Neural progenitor cell (in vitro differentiated cells): ENCODE measurements around the gene MOV10L1.

ENCODE experiments used
- EZH2 ChIP-seq: fragments of 200-600 bp; sonication (generic); IDR thresholded peaks from 2 replicates; pipeline ENCODE4 v1.6.1; 2017; ENCODE audit warnings: antibody characterized with exemption, mild to moderate bottlenecking, moderate library complexity
- EZH2phosphoT487 ChIP-seq: fragments of 200-600 bp; sonication (generic); IDR thresholded peaks from 2 replicates; pipeline ENCODE4 v1.6.1; 2017; ENCODE audit warnings: antibody characterized with exemption
- TF ChIP-seq, protein P1 (sequence below): fragments of 200-600 bp; sonication (generic); IDR thresholded peaks from 2 replicates; pipeline ENCODE4 v1.5.1; 2017; ENCODE audit warnings: antibody characterized with exemption, mild to moderate bottlenecking

GRCh38 chr22:50173983-50174355 is 84.2 kb downstream of the MOV10L1 start:
- TF ChIP-seq, protein P1, sequence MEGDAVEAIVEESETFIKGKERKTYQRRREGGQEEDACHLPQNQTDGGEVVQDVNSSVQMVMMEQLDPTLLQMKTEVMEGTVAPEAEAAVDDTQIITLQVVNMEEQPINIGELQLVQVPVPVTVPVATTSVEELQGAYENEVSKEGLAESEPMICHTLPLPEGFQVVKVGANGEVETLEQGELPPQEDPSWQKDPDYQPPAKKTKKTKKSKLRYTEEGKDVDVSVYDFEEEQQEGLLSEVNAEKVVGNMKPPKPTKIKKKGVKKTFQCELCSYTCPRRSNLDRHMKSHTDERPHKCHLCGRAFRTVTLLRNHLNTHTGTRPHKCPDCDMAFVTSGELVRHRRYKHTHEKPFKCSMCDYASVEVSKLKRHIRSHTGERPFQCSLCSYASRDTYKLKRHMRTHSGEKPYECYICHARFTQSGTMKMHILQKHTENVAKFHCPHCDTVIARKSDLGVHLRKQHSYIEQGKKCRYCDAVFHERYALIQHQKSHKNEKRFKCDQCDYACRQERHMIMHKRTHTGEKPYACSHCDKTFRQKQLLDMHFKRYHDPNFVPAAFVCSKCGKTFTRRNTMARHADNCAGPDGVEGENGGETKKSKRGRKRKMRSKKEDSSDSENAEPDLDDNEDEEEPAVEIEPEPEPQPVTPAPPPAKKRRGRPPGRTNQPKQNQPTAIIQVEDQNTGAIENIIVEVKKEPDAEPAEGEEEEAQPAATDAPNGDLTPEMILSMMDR, result no peak
- no peak for TF ChIP-seq EZH2
- no peak for TF ChIP-seq EZH2phosphoT487
